Stimulated activated CD8-positive, alpha-beta memory T cell treated with anti-CD3 and anti-CD28 coated beads, Interleukin-15, amount 100 ng/mL, for 1 hour (primary cell): ENCODE measurements around the gene MOV10L1.
"Not testable (repeated sequence)": the region's sequence is repeated elsewhere in the genome, so short reads cannot be mapped to it uniquely, and the experiment has no call there.

Experiments
- DNase-seq: peaks from one replicate; pipeline ENCODE4 v3.0.0-alpha.2; 2020; ENCODE audit warnings: low read depth

Gene MOV10L1

GRCh38 chr22:50160947-50161346 is 71.1 kb downstream of the MOV10L1 start:
- no peak for DNase-seq

GRCh38 chr22:50161508-50162390 is 71.9 kb downstream of the MOV10L1 start:
- no peak for DNase-seq

GRCh38 chr22:50162391-50162956 is 72.7 kb downstream of the MOV10L1 start:
- no peak for DNase-seq

GRCh38 chr22:50165436-50166123 is 75.8 kb downstream of the MOV10L1 start:
- no peak for DNase-seq

GRCh38 chr22:50167689-50168489 is 78.1 kb downstream of the MOV10L1 start:
- no peak for DNase-seq

GRCh38 chr22:50168490-50169180 is 78.8 kb downstream of the MOV10L1 start:
- not testable (repeated sequence) for DNase-seq

GRCh38 chr22:50169181-50169759 is 79.5 kb downstream of the MOV10L1 start:
- DNase-seq: no peak

- no peak for DNase-seq
Observed at GRCh38 chr22:50169774-50170341, 80.1 kb downstream of the MOV10L1 start.

GRCh38 chr22:50170453-50171318 is 80.9 kb downstream of the MOV10L1 start, which contains the start of gene PANX2:
PANX2 (plus strand) TSS chr22:50170731; CDS start chr22:50170731, 0 bp downstream.
- DNase-seq: no peak

- no peak for DNase-seq
Observed at GRCh38 chr22:50171319-50171964, 81.6 kb downstream of the MOV10L1 start.

GRCh38 chr22:50171965-50172421 is 82.2 kb downstream of the MOV10L1 start:
- no peak for DNase-seq

GRCh38 chr22:50173311-50173982 is 83.6 kb downstream of the MOV10L1 start:
- no peak for DNase-seq

GRCh38 chr22:50173983-50174355 is 84.2 kb downstream of the MOV10L1 start:
- DNase-seq: no peak

- no peak for DNase-seq
Observed at GRCh38 chr22:50174382-50175190, 84.8 kb downstream of the MOV10L1 start.

- DNase-seq: no peak
Observed at GRCh38 chr22:50175191-50175461, 85.3 kb downstream of the MOV10L1 start.

- DNase-seq: no peak
Observed at GRCh38 chr22:50175921-50176849, 86.4 kb downstream of the MOV10L1 start.
